GM18909 (cell line): ENCODE data around the gene KCNAB2.

Source experiments
- ATAC-seq: cut with Tn5 transposase; IDR thresholded peaks from one replicate; pipeline ENCODE4 v1.9.1; 2021; ENCODE audit warnings: mild to moderate bottlenecking; ENCODE audit not compliant: unreplicated experiment, poor library complexity

The KCNAB2 gene

GRCh38 chr1:6142036-6142621 is 96.4 kb downstream of the KCNAB2 start:
- ATAC-seq, result no peak

GRCh38 chr1:6142734-6143133 is 97.0 kb downstream of the KCNAB2 start:
- ATAC-seq, result no peak

GRCh38 chr1:6143395-6143794 is 97.7 kb downstream of the KCNAB2 start:
- ATAC-seq, result no peak

GRCh38 chr1:6144175-6144574 is 98.5 kb downstream of the KCNAB2 start:
- ATAC-seq, result no peak

- ATAC-seq, result no peak
Observed at GRCh38 chr1:6144647-6145395, 99.1 kb downstream of the KCNAB2 start.

GRCh38 chr1:6145396-6145750 is 99.7 kb downstream of the KCNAB2 start:
- ATAC-seq, result no peak

GRCh38 chr1:6145864-6146410 is 100.2 kb downstream of the KCNAB2 start:
- ATAC-seq, result no peak

- ATAC-seq, result no peak
Observed at GRCh38 chr1:6148497-6149241, 103.0 kb downstream of the KCNAB2 start.

GRCh38 chr1:6149597-6149996 is 103.9 kb downstream of the KCNAB2 start:
- no peak for ATAC-seq

- ATAC-seq, result no peak
Observed at GRCh38 chr1:6150006-6150938, 104.6 kb downstream of the KCNAB2 start.
